K562 (cell line): ENCODE results near the gene SH3BP4. TPM values are rescaled to one million over a fixed set of nuclear protein-coding genes. Genes with fewer than 3 reads are reported as not detected.

Source experiments
- ATAC-seq: fragments of 200-7000 bp; cut with Tn5 transposase; 3 replicates; pipeline ENCODE4 v1.9.1; 2020; ENCODE audit warnings: moderate library complexity
- BruUV-seq: library from RNA; stranded (reverse); fragments of 400-500 nt; replicated peaks from 2 replicates; lab custom pipeline; 2021; lab: Mats Ljungman, UMichigan
- CTCF ChIA-PET: fragments of 300-600 bp; formaldehyde crosslinking; extraction: SDS; loops from one replicate; lab custom pipeline; 2021; ENCODE audit warnings: low intra/inter-chr PET ratio; lab: Yijun Ruan, JAX
- POLR2A ChIA-PET: fragments of 300-600, 350-650 bp; sonication (Branson Sonifier 250); formaldehyde crosslinking; extraction: SDS; loops from one replicate; lab custom pipeline; 2021; ENCODE audit warnings: antibody characterized with exemption, inconsistent platforms; lab: Yijun Ruan, JAX
- DNase-seq, 4 experiments: peaks; one replicate each; pipeline versions ENCODE4 v3.0.0 to v3.0.0-alpha.2; 2011 to 2018; ENCODE audit warnings: low spot score in 3 of 4, mixed read lengths in 3 of 4; ENCODE audit errors: extremely low read depth in 1 of 4
- FAIRE-seq: peaks from 2 replicates; lab custom pipeline; 2011; peaks lifted over from hg19 to GRCh38; lab: Jason Lieb, UNC
- H2AFZ ChIP-seq: 2 replicates; pipeline ENCODE4 v1.6.0; 2011; ENCODE audit warnings: low read depth, low read length, control low read depth, inconsistent platforms
- H3K27ac ChIP-seq: fragments of 200-600 bp; 3 replicates; pipeline ENCODE4 v1.8.0; 2011; ENCODE audit warnings: low read depth, mild to moderate bottlenecking, control low read depth, inconsistent platforms, low read length, moderate library complexity, mixed read lengths; ENCODE audit errors: extremely low read depth
- H3K27me3 ChIP-seq, 2 experiments: fragments of 300-600 bp in 1 of 2; 2 replicates in 1 of 2; 3 replicates in 1 of 2; pipeline versions ENCODE4 v1.6.0 to v1.8.0; 2011; ENCODE audit warnings: inconsistent platforms in 2 of 2, low read length in 2 of 2, mild to moderate bottlenecking in 1 of 2, mixed read lengths in 1 of 2, moderate library complexity in 1 of 2; ENCODE audit not compliant: control insufficient read depth in 2 of 2, insufficient read depth in 2 of 2
- H3K36me3 ChIP-seq: fragments of 300-600 bp; 3 replicates; pipeline ENCODE4 v1.8.0; 2011; ENCODE audit warnings: mild to moderate bottlenecking, low read length, inconsistent platforms; ENCODE audit not compliant: control insufficient read depth, insufficient read depth
- H3K4me1 ChIP-seq, 2 experiments: fragments of 200-600 bp in 1 of 2; replicated peaks in 1 of 2; 2 replicates in 1 of 2; 3 replicates in 1 of 2; pipeline versions ENCODE4 v1.5.1 to v1.8.0; 2011; ENCODE audit warnings: inconsistent platforms in 2 of 2, low read length in 2 of 2, mild to moderate bottlenecking in 1 of 2, mixed read lengths in 1 of 2, moderate library complexity in 1 of 2; ENCODE audit not compliant: control insufficient read depth in 2 of 2, insufficient read depth in 2 of 2
- H3K4me2 ChIP-seq: 2 replicates; pipeline ENCODE4 v1.6.1; 2011; ENCODE audit warnings: low read length, control low read depth, inconsistent platforms, mixed read lengths; ENCODE audit not compliant: insufficient read depth
- H3K4me3 ChIP-seq: fragments of 200-600 bp; sonication (generic), shearing (Covaris generic); 2 replicates; pipeline ENCODE4 v1.5.1; 2016; ENCODE audit warnings: control low read depth, inconsistent platforms
- H3K79me2 ChIP-seq: fragments of 200-600 bp; 3 replicates; pipeline ENCODE4 v1.8.0; 2011; ENCODE audit warnings: low read length, inconsistent platforms; ENCODE audit not compliant: control insufficient read depth, insufficient read depth
- H3K9ac ChIP-seq, 2 experiments: 2 replicates each; pipeline versions ENCODE4 v1.6.0 to v1.6.1; 2011; ENCODE audit warnings: low read depth in 2 of 2, low read length in 2 of 2, control low read depth in 1 of 2, inconsistent platforms in 1 of 2, mild to moderate bottlenecking in 1 of 2, mixed read lengths in 1 of 2; ENCODE audit not compliant: insufficient read depth in 1 of 2
- H3K9me1 ChIP-seq: one replicate; pipeline ENCODE4 v1.6.0; 2011; ENCODE audit warnings: inconsistent platforms, mild to moderate bottlenecking, low read length, moderate library complexity; ENCODE audit not compliant: control insufficient read depth, insufficient read depth
- H3K9me3 ChIP-seq: replicated peaks from 2 replicates; pipeline ENCODE4 v1.5.1; 2011; ENCODE audit warnings: low read depth, low read length, inconsistent platforms; ENCODE audit not compliant: control insufficient read depth, insufficient read depth
- H4K20me1 ChIP-seq: replicated peaks from 2 replicates; pipeline ENCODE4 v1.6.1; 2011; ENCODE audit warnings: low read length, inconsistent platforms, mixed read lengths; ENCODE audit not compliant: control insufficient read depth, insufficient read depth
- ARID4B ChIP-seq: sonication (generic); formaldehyde crosslinking; IDR thresholded peaks from 2 replicates; pipeline ENCODE4 v1.8.0; 2022; ENCODE audit warnings: mild to moderate bottlenecking, missing genetic modification reagents
- CC2D1A ChIP-seq: fragments of 450-650 bp; IDR thresholded peaks from 2 replicates; pipeline ENCODE4 v1.6.1; 2017; ENCODE audit warnings: mild to moderate bottlenecking
- CREM ChIP-seq: IDR thresholded peaks from 2 replicates; pipeline ENCODE4 v1.6.1; 2014; ENCODE audit warnings: antibody characterized with exemption, low read depth
- HNRNPK ChIP-seq: fragments of 200-400 bp; formaldehyde crosslinking; IDR thresholded peaks from one replicate; pipeline ENCODE4 v1.6.1; 2018; ENCODE audit warnings: mild to moderate bottlenecking, low read depth, low read length; ENCODE audit not compliant: poor library complexity, severe bottlenecking
- PPARD ChIP-seq: fragments of 250-450 bp; sonication (Bioruptor Pico); IDR thresholded peaks from 2 replicates; pipeline ENCODE4 v1.8.0; 2022; ENCODE audit warnings: inconsistent platforms, mild to moderate bottlenecking, moderate library complexity
- RBBP5 ChIP-seq: fragments of 200-600 bp; sonication (generic); IDR thresholded peaks from 2 replicates; pipeline ENCODE4 v1.6.1; 2012; ENCODE audit warnings: borderline replicate concordance, mild to moderate bottlenecking, low read length, control low read depth, inconsistent platforms; ENCODE audit not compliant: insufficient read depth, poor library complexity, severe bottlenecking
- RBM34 ChIP-seq: fragments of 200-400 bp; formaldehyde crosslinking; IDR thresholded peaks from 2 replicates; pipeline ENCODE4 v1.6.1; 2018; ENCODE audit warnings: low read length, borderline replicate concordance; ENCODE audit not compliant: insufficient read depth
- SMARCC2 ChIP-seq: fragments of 450-650 bp; IDR thresholded peaks from 2 replicates; pipeline ENCODE4 v1.6.1; 2017; ENCODE audit warnings: antibody characterized with exemption, moderate library complexity, mild to moderate bottlenecking, low read depth
- SMC3 ChIP-seq: conservative IDR thresholded peaks from 2 replicates; pipeline ENCODE4 v1.6.1; 2011; ENCODE audit warnings: low read depth, low read length, improper control_type of control experiment; ENCODE audit not compliant: insufficient read depth
- ZC3H8 ChIP-seq: fragments of 450-650 bp; IDR thresholded peaks from 2 replicates; pipeline ENCODE4 v1.6.1; 2017
- WGBS: fragments of 100-300 bp; shearing (Covaris generic); methylation state at CpG from one replicate; pipeline ENCODE4 v1.1.6; 2016; ENCODE audit warnings: low coverage, mixed read lengths; ENCODE audit not compliant: insufficient coverage; ENCODE audit errors: missing lambda C conversion rate; 5-methylcytosine and 5-hydroxymethylcytosine counted together
- in situ Hi-C: fragments of 300-500 bp; cut with MboI; formaldehyde crosslinking; loops from 4 replicates; pipeline ENCODE4 v1.15.0; 2018; ENCODE audit warnings: inconsistent platforms, mixed read lengths
- intact Hi-C: fragments of 100-400 bp; cut with micrococcal nuclease; formaldehyde crosslinking; loops from 2 replicates; pipeline ENCODE4 v1.14.2; 2022
- polyA plus RNA-seq, 8 experiments: library from polyadenylated mRNA; depleted of rRNA in 4 of 8; stranded (reverse) in 5 of 8; unstranded in 3 of 8; fragments of >200 nt; fragmentation: Nextera tagmentation in 2 of 8; fragmentation: Illumina TruSeq in 1 of 8; extraction: Ambion mirVana in 2 of 8; extraction: Trizol in 1 of 8; gene quantifications; 2 replicates each; pipeline versions ENCODE4 v1.2.1 to v1.2.3, GENCODE V29; 2011 to 2014; ENCODE audit warnings: inconsistent platforms in 1 of 8, missing spikeins in 1 of 8
- total RNA-seq, 7 experiments: library from RNA; depleted of rRNA in 6 of 7; stranded (reverse); fragments of >200 nt in 6 of 7; fragmentation: Illumina TruSeq in 2 of 7; extraction: Trizol in 2 of 7; gene quantifications; 2 replicates each; pipeline versions ENCODE4 v1.2.1 to v1.2.3, GENCODE V29; 2011 to 2021; ENCODE audit warnings: low replicate concordance in 1 of 7
- TF ChIP-seq, protein P1 (sequence below): fragments of 250-450 bp; sonication (Bioruptor Pico); IDR thresholded peaks from 2 replicates; pipeline ENCODE4 v1.5.0; 2021; ENCODE audit warnings: mild to moderate bottlenecking, moderate library complexity

The SH3BP4 gene
- total and polyA plus RNA-seq, 9 of the 15 experiments (the other 6 are each of a cell fraction or from before 2014, with no cell fraction given): 0.03 to 0.28 (median 0.27) TPM; not detected in 6

DNA sequence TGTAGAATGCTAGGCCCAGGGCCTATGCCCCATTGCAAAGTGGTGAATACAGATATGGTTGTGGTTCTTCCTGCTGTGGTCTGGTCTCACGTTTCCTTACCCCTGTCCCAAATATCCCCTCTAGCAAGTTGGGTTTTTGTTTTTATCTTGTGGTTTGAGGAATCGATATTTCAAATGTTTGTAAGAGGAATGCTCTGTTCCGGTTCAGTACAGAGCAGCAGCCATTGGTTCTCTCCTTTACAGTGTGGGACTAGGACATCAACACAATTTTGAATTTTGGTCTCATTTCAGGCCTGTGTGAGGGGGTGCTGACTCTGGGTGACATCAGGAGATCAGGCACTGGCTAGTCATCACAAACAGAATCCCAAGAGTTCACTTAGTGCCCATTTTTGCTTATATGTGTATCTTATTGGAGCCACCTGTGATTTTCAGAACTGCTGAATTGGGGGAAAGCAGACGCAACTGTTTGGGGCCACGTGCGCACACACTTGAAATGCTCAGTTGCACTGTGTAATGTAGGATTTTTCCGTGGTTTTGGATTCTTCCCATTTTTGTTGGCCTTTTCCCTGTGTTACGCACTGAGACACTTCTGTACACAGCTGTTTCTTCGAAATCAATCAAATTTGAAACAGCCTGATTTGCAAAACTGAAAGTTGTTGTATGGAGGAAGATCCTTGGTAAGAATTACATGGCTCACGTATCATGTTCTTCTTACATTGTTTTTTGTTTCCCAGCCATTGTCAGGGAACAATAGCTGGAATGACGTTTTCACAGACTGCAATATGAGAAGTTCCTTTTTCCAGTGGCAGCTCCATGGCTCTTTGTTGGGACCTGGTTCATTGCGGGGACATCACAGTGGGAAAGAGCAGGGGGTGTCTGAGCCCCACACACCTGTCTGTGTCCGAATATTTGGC lies 8.6 kb downstream of the SH3BP4 start:
- no peak for DNase-seq
- intact Hi-C loops (no loop called here), in situ Hi-C loops (no loop called here)
- Histone ChIP-seq H3K79me2 (no peaks in the 10 kb centered on the region), H3K27me3 (peaks cover 0 to under 1% of the 10 kb centered on the region in 2 experiments; a peak in 1 of 5 replicates), H4K20me1 (no peaks in the 10 kb centered on the region), H3K9me3 (no peaks in the 10 kb centered on the region), H3K4me2 (no peak overlapping the region), H3K4me1 (no peaks in the 10 kb centered on the region), H3K9me1 (no peaks in the 10 kb centered on the region), H3K9ac (no peak overlapping the region), H3K36me3 (no peaks in the 10 kb centered on the region), H3K27ac (no peak overlapping the region), H3K4me3 (no peak overlapping the region), H2AFZ (no peak overlapping the region)
- CTCF ChIA-PET: no interaction called here
- no TSS peak for BruUV-seq
- POLR2A ChIA-PET: no interaction called here
- no peak for ATAC-seq
- no peak for FAIRE-seq
- WGBS: 13% methylated on average over 13 of the region's 13 CpGs
- TF ChIP-seq SMARCC2 (no peak), ARID4B (CRISPR knock-in tag) (no peak), SMC3 (no peak), PPARD (no peak), RBBP5 (no peak), HNRNPK (no peak), CC2D1A (no peak), RBM34 (no peak), ZC3H8 (no peak), CREM (no peak)
- TF ChIP-seq, protein P1, sequence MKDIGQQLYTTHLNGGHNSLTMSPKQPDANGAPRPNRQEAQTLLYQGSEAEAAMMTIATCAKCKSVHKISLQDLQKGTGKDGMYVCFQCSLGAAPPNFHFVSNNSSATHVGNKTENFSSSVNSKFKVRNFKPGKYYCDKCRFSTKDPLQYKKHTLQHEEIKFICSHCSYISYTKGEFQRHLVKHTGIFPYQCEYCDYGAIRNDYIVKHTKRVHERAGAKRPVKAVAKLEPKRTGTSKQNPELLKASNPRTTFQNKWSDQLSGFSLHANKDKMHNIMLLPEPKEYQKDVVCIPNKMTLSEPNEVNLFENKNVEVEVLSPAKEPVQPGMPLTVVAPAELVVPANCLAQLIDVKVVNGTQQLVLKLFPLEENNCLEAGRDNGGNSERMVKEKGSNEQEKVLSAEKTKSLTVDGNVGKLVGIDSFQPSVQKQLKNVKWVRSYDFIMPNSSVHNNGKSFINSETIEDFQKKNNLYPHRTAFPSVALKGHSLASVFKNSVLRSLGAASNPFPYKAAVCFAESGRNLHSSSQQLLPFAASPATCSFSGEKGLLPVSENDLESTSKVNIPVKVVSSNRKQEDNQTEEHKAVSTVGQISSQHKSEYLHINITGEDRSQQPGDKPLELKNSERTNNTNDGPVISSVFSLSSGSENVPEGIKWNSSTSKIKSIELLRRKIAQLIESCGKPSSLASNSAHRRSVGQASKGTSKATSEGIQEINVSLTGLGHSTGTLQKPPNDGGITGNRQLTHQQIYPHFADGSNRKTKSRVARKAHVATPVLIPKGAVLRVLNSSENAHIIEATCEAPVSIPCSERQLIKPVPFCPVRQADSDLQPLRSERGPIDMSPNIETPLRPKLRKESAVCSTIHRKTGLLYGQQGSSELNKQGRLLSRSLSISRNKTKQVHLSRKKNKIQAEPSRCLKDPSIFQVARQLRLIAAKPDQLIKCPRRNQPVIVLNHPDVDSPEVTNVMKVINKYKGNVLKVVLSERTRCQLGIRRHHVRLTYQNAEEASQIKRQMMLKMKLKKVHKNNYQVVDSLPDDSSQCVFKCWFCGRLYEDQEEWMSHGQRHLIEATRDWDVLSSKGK (CRISPR knock-in tag): no peak
